Ishikawa (cell line): Measurements from ENCODE around the gene DDX17.

Experiments used
- CEBPB ChIP-seq: IDR thresholded peaks from 2 replicates; pipeline ENCODE4 v1.6.1; 2012
- CREB1 ChIP-seq: IDR thresholded peaks from 2 replicates; pipeline ENCODE4 v1.6.1; 2012; ENCODE audit warnings: low read depth
- EGR1 ChIP-seq: IDR thresholded peaks from 2 replicates; pipeline ENCODE4 v1.6.1; 2012
- EP300 ChIP-seq: IDR thresholded peaks from 2 replicates; pipeline ENCODE4 v1.6.1; 2012; ENCODE audit warnings: borderline replicate concordance
- MAX ChIP-seq: IDR thresholded peaks from 2 replicates; pipeline ENCODE4 v1.6.1; 2012
- NFIC ChIP-seq: IDR thresholded peaks from 2 replicates; pipeline ENCODE4 v1.6.1; 2012
- RAD21 ChIP-seq: IDR thresholded peaks from 2 replicates; pipeline ENCODE4 v1.6.1; 2012; ENCODE audit warnings: low read depth
- REST ChIP-seq: IDR thresholded peaks from 2 replicates; pipeline ENCODE4 v1.6.1; 2012; ENCODE audit warnings: low read depth, mild to moderate bottlenecking
- TAF1 ChIP-seq: IDR thresholded peaks from 2 replicates; pipeline ENCODE4 v1.6.1; 2012; ENCODE audit warnings: low read depth, mild to moderate bottlenecking
- TCF12 ChIP-seq: IDR thresholded peaks from 2 replicates; pipeline ENCODE4 v1.6.1; 2012; ENCODE audit warnings: low read depth
- TEAD4 ChIP-seq: IDR thresholded peaks from 2 replicates; pipeline ENCODE4 v1.6.1; 2012
- USF1 ChIP-seq: IDR thresholded peaks from 2 replicates; pipeline ENCODE4 v1.6.1; 2012
- YY1 ChIP-seq: IDR thresholded peaks from 2 replicates; pipeline ENCODE4 v1.6.1; 2012; ENCODE audit warnings: low read depth
- ZBTB7A ChIP-seq: IDR thresholded peaks from 2 replicates; pipeline ENCODE4 v1.6.1; 2012; ENCODE audit warnings: low read depth

Gene DDX17

GRCh38 chr22:38443628-38444521 is 62.2 kb downstream of the DDX17 start:
- TF ChIP-seq MAX (no peak), YY1 (no peak), EP300 (no peak), USF1 (0 out of 2 replicates have a peak, but pooled peaks have one; percentile 2), RAD21 (no peak), TCF12 (no peak)

GRCh38 chr22:38442967-38443627 is 63.0 kb downstream of the DDX17 start:
- TF ChIP-seq TAF1 (no peak), NFIC (no peak)

- TF ChIP-seq RAD21, result no peak
- TF ChIP-seq NFIC, result no peak
- no peak for TF ChIP-seq TEAD4
- no peak for TF ChIP-seq CREB1
- no peak for TF ChIP-seq REST
- TF ChIP-seq TAF1, result no peak
- TF ChIP-seq USF1, result no peak
These were observed 64.4 kb downstream of the DDX17 start for GRCh38 chr22:38441620-38442287.

- TF ChIP-seq REST, result no peak
- no peak for TF ChIP-seq MAX
- TF ChIP-seq RAD21, result peak; percentile 6; the same call in 1 of the 2 replicates
- TF ChIP-seq USF1, result no peak
These were observed 65.3 kb downstream of the DDX17 start for GRCh38 chr22:38440747-38441350.

GRCh38 chr22:38437416-38437815 is 68.7 kb downstream of the DDX17 start:
- TF ChIP-seq ZBTB7A, result no peak
- TF ChIP-seq REST, result no peak
- TF ChIP-seq RAD21, result no peak
- TF ChIP-seq CEBPB, result no peak
- no peak for TF ChIP-seq CREB1
- TF ChIP-seq YY1, result no peak
- no peak for TF ChIP-seq TCF12
- no peak for TF ChIP-seq EGR1
- no peak for TF ChIP-seq USF1
